HT-29 (cell line): Measurements from ENCODE around the gene NLRP6. TPM values are rescaled to one million over a fixed set of nuclear protein-coding genes. Genes with fewer than 3 reads are reported as not detected.
"Not testable (repeated sequence)": the region's sequence is repeated elsewhere in the genome, so short reads cannot be mapped to it uniquely, and the experiment has no call there.

Experiments used
- DNase-seq: peaks from one replicate; pipeline ENCODE4 v3.0.0-alpha.2; 2015; ENCODE audit warnings: low spot score
- total RNA-seq: library from RNA; depleted of rRNA; stranded (reverse); fragments of >200 nt; shearing (Covaris generic); gene quantifications from 2 replicates; pipeline ENCODE4 v1.2.3, GENCODE V29; 2014

Gene NLRP6
- total RNA-seq, 1 experiment from 2014 or later, result not detected

- no peak for DNase-seq
Observed at GRCh38 chr11:306645-307371, 28.6 kb downstream of the NLRP6 start.

DNA sequence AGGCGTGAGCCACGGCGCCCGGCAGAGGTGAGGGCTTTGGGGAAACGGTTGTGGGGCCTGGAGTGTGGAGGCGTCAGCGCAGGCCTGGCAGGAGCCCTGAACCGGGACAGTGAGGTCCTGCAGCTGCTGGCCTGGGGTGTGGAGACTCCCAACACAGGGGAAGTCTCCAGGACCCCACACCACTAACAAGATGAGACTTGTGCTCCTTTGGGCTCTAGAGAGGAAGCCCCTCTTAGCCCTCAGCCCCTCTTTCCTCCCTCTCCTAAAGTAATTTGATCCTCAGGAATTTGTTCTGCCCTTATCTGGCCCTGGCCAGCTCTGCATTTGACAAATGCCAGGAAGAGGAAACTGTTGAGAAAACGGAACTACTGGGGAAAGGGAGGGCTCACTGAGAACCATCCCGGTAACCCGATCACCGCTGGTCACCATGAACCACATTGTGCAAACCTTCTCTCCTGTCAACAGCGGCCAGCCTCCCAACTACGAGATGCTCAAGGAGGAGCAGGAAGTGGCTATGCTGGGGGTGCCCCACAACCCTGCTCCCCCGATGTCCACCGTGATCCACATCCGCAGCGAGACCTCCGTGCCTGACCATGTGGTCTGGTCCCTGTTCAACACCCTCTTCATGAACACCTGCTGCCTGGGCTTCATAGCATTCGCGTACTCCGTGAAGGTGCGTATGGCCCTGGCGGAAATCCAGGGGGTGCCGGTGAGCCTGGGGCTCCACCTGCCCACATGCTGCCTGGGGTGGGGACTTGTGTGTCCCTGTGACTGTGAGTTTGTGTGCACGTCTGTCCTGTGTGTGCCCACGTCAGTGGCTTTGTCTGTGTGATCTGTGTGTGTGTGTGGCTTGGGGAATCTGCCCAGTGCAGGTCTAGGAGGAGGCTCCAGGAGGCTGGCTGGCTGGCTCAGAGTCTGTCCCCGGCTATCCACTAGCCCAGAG is 29.8 kb downstream of the NLRP6 start, which contains the start of gene IFITM2:
IFITM2 (plus strand) TSS at position 51 of the 943 bp plus-strand sequence; CDS start at position 428, 377 bp downstream.
- peak; percentile 66 for DNase-seq

- not testable (repeated sequence) for DNase-seq
Observed at GRCh38 chr11:308740-309665, 30.8 kb downstream of the NLRP6 start.

GRCh38 chr11:309979-310572 is 31.9 kb downstream of the NLRP6 start:
- DNase-seq, result not testable (repeated sequence)

- not testable (repeated sequence) for DNase-seq
Observed at GRCh38 chr11:311013-311748, 33.0 kb downstream of the NLRP6 start.

- DNase-seq, result no peak
Observed at GRCh38 chr11:312092-312816, 34.0 kb downstream of the NLRP6 start.

GRCh38 chr11:313304-313786 is 35.1 kb downstream of the NLRP6 start:
- no peak for DNase-seq

DNA sequence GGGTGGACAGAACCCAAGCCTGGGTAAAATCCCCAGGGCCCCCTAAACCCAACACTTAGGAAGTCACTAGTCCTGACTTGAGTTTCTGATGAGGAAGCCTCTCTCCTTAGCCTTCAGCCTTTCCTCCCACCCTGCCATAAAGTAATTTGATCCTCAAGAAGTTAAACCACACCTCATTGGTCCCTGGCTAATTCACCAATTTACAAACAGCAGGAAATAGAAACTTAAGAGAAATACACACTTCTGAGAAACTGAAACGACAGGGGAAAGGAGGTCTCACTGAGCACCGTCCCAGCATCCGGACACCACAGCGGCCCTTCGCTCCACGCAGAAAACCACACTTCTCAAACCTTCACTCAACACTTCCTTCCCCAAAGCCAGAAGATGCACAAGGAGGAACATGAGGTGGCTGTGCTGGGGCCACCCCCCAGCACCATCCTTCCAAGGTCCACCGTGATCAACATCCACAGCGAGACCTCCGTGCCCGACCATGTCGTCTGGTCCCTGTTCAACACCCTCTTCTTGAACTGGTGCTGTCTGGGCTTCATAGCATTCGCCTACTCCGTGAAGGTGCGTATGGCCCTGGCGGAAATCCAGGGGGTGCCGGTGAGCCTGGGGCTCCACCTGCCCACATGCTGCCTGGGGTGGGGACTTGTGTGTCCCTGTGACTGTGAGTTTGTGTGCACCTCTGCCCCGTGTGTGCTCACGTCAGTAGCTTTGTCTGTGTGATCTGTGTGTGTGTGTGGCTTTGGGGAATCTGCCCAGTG is 35.8 kb downstream of the NLRP6 start, which contains the start of gene IFITM1:
IFITM1 (plus strand) TSS at position 254 of the 767 bp plus-strand sequence; CDS start at position 385, 131 bp downstream.
- DNase-seq, result no peak

GRCh38 chr11:314554-314875 is 36.3 kb downstream of the NLRP6 start:
- DNase-seq, result not testable (repeated sequence)

DNA sequence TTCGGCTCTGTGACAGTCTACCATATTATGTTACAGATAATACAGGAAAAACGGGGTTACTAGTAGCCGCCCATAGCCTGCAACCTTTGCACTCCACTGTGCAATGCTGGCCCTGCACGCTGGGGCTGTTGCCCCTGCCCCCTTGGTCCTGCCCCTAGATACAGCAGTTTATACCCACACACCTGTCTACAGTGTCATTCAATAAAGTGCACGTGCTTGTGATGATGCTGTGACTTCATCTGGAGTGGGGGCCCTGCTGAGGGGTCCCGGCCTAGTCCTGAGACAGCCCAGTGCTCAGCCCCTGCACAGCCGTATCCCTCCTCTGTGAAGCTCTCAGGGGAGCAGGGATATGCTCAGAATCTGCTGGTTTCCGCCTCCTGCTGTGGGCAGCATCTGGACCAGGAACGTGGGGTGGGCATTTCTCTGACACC is 36.9 kb downstream of the NLRP6 start:
- DNase-seq, result no peak

- DNase-seq, result no peak
Observed at GRCh38 chr11:315516-315994, 37.3 kb downstream of the NLRP6 start.

DNA sequence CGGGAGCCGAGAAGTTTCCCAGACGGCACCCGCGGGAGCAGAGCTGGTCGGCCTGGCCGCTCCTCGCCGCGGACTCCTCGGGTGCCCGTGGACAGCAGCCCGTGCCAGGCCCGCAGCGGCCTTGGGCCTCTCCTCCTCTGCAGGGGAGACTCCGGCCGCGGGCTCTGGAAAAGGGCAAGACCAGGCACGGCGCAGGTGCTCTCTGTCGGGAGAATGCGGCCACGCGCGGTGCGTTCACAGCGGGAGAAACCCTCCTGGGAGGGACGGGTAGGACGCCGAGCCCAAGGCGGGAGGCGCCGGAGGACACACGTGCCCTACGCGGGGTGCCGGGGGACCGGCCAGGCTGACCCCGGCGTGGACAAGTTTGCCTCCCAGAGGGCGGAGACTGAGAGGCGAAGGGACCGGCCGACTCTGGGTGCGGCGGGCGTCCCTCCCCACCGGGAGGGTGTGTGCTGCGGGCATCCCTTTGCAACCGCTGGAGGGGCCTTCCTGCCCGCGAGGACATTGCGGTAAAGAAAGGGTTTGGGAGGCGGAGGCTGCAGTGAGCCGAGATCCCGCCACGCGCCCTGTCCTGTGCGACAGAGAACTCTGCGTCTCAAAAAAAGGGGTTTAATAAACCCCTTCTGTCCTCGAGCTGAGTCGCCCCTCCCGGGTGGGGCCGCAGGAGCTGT is 38.0 kb downstream of the NLRP6 start:
- DNase-seq, result no peak

DNA sequence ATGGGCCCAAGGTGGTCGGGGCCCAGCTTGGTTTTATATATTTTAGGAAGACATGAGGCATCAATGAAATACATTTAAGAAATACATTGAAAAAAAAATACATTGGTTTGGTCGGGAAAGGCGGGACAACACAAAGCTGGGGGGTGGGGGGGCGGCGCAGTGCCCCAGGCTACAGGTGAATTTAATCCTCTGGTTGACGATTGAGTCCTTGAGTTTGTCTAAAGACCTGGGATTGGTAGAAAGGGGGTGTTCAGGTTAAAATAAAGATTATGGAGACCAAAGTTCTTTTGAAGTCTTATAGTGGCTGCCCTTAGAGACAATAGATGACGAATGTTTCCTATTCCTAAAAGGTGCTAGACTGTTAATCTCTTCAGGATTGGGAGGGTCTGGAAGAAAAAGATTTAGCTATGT is 38.7 kb downstream of the NLRP6 start:
- no peak for DNase-seq

DNA sequence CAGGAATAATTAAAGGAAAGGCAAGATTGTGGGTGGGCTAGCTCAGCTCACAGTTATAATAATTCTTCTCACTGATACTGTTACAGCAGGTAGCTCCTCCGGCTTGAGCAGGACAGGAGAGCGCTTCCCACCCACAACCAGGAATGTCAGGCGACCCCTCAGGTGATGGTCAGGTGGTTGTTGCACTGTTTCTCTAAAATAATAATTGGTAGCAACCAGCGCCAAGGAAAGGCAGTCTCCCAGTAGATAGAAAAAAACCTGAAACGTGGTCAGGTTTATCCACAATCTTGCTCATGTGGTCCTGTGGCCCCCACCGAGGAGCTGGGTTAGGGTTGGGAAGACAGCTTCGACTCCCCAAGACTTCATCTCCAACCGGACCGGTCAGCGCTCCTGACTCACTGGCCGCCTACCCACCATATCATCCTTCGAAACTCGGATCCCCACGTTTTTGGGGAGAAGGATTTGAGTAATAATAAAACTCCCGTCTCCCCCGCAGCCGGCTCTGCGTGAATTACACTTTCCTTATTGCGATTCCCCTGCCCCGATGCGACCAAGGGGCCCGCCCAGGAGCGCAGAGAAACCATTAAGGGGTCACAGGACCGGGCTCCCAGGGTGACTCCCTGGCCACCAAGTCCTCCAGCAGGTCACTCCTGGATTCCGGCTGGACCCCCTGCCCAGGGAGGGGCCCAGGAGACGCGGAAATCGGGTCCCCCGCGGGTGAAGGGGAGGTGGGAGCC is 39.6 kb downstream of the NLRP6 start:
- not testable (repeated sequence) for DNase-seq

GRCh38 chr11:318405-319120 is 40.4 kb downstream of the NLRP6 start:
- not testable (repeated sequence) for DNase-seq
